Liver (tissue), 4 donors: ENCODE results near the gene BRMS1L. TPM values are rescaled to one million over a fixed set of nuclear protein-coding genes. Genes with fewer than 3 reads are reported as not detected.

Source experiments
- polyA plus RNA-seq, 2 donors: library from polyadenylated mRNA; stranded (reverse) in 1 of 2; unstranded in 1 of 2; fragments of 200-250 nt in 1 of 2; fragments of >200 nt in 1 of 2; fragmentation: Nextera tagmentation in 1 of 2; extraction: Ambion mirVana in 1 of 2; gene quantifications; one replicate each; pipeline versions ENCODE4 v1.2.1 to v1.2.3, GENCODE V29; 2013 to 2015
- total RNA-seq, 2 donors: library from RNA; depleted of rRNA; stranded (reverse); fragments of >200 nt; gene quantifications; one replicate each; pipeline ENCODE4 v1.2.3, GENCODE V29; 2014
- donor health status: healthy.
- donor health status: healthy.
- donor health status: healthy.

The BRMS1L gene
- total and polyA plus RNA-seq, 4 donors, result 2.7 to 3.7 (median 3.4) TPM

Other genes with a start within 250 kb of the BRMS1L start
- 10 to 100 TPM; 13.7 to 38.7 TPM for gene RALGAPA1, start 17.0 kb upstream of the BRMS1L start, total RNA-seq
- 10 to 100 TPM in 1 of 2 donors, 1 to 10 TPM in 1; 4.6 to 13.0 TPM for gene RALGAPA1, start 17.0 kb upstream of the BRMS1L start, polyA plus RNA-seq